DND-41 (cell line): ENCODE data around the gene BICRAL.

Experiments used
- ATAC-seq: fragments of 200-7000 bp; cut with Tn5 transposase; 3 replicates; pipeline ENCODE4 v1.9.1; 2021; ENCODE audit warnings: low read depth; ENCODE audit not compliant: insufficient read depth
- DNase-seq: peaks from one replicate; pipeline ENCODE4 v3.0.0-alpha.2; 2020
- H2AFZ ChIP-seq: 2 replicates; pipeline ENCODE4 v1.6.0; 2012; ENCODE audit warnings: low read depth, low read length
- H3K27ac ChIP-seq: 2 replicates; pipeline ENCODE4 v1.5.1; 2012; ENCODE audit warnings: low read length, inconsistent platforms
- H3K27me3 ChIP-seq: fragments of 200-600 bp; sonication (generic); 2 replicates; pipeline ENCODE4 v1.6.0; 2012; ENCODE audit warnings: low read length, mild to moderate bottlenecking, inconsistent platforms; ENCODE audit not compliant: insufficient read depth, poor library complexity
- H3K36me3 ChIP-seq: 2 replicates; pipeline ENCODE4 v1.5.1; 2012; ENCODE audit warnings: low read length, inconsistent platforms; ENCODE audit not compliant: insufficient read depth
- H3K4me1 ChIP-seq: 2 replicates; pipeline ENCODE4 v1.5.1; 2012; ENCODE audit warnings: mild to moderate bottlenecking, low read length; ENCODE audit not compliant: insufficient read depth
- H3K4me2 ChIP-seq: 2 replicates; pipeline ENCODE4 v1.6.0; 2012; ENCODE audit warnings: mild to moderate bottlenecking, moderate library complexity, low read length, inconsistent platforms; ENCODE audit not compliant: insufficient read depth
- H3K4me3 ChIP-seq, 2 experiments: fragments of 200-600 bp in 1 of 2; shearing (Covaris generic) in 1 of 2; 2 replicates each; pipeline ENCODE4 v1.5.1; 2012 to 2016; ENCODE audit warnings: inconsistent platforms in 2 of 2, low read length in 2 of 2, mild to moderate bottlenecking in 2 of 2, low read depth in 1 of 2, moderate library complexity in 1 of 2
- H3K79me2 ChIP-seq: 2 replicates; pipeline ENCODE4 v1.6.0; 2012; ENCODE audit warnings: low read length, inconsistent platforms; ENCODE audit not compliant: insufficient read depth
- H3K9ac ChIP-seq: 2 replicates; pipeline ENCODE4 v1.6.0; 2012; ENCODE audit warnings: low read depth, mild to moderate bottlenecking, inconsistent platforms, low read length, moderate library complexity
- H3K9me3 ChIP-seq: 2 replicates; pipeline ENCODE4 v1.5.1; 2012; ENCODE audit warnings: low read length, moderate library complexity, mild to moderate bottlenecking, inconsistent platforms; ENCODE audit not compliant: insufficient read depth, severe bottlenecking
- H4K20me1 ChIP-seq: 2 replicates; pipeline ENCODE4 v1.6.0; 2012; ENCODE audit warnings: low read length; ENCODE audit not compliant: insufficient read depth
- CTCF ChIP-seq: IDR thresholded peaks from 2 replicates; pipeline ENCODE4 v1.5.1; 2012; ENCODE audit warnings: borderline replicate concordance, low read length, moderate library complexity, mild to moderate bottlenecking; ENCODE audit not compliant: poor library complexity, severe bottlenecking; ENCODE audit errors: extremely low read depth
- EZH2 ChIP-seq: IDR thresholded peaks from 3 replicates; pipeline ENCODE4 v1.6.1; 2012; ENCODE audit warnings: borderline replicate concordance, low read depth, mild to moderate bottlenecking, moderate library complexity, low read length, inconsistent platforms; ENCODE audit not compliant: severe bottlenecking

The BICRAL gene

GRCh38 chr6:42777126-42777822, 4.6 kb upstream of the BICRAL start:
- Histone ChIP-seq H3K4me1 (peaks cover 14% of the 10 kb centered on the region), H4K20me1 (peaks cover 4% of the 10 kb centered on the region; the same call in 1 of the 2 replicates), H3K79me2 (peaks cover 8% of the 10 kb centered on the region; the same call in 1 of the 2 replicates), H3K4me3 (no peak overlapping the region), H3K9me3 (no peaks in the 10 kb centered on the region), H2AFZ (no peak overlapping the region), H3K27ac (no peak overlapping the region), H3K36me3 (no peaks in the 10 kb centered on the region), H3K9ac (no peak overlapping the region), H3K27me3 (no peaks in the 10 kb centered on the region), H3K4me2 (no peak overlapping the region)
- TF ChIP-seq CTCF (no peak), EZH2 (no peak)
- DNase-seq (no peak), ATAC-seq (no peak)

- ATAC-seq = no peak
- Histone ChIP-seq H3K4me3 (no peak overlapping the region), H3K79me2 (peaks cover 16% of the 10 kb centered on the region)
Measured at GRCh38 chr6:42778122-42778521, 3.7 kb upstream of the BICRAL start.

GRCh38 chr6:42779521-42779920, 2.3 kb upstream of the BICRAL start:
- peaks cover 16% of the 10 kb centered on the region for H3K4me1 ChIP-seq
- ATAC-seq = no peak

More at GRCh38 chr6:42778122-42778521, 3.7 kb upstream of the BICRAL start:
- Histone ChIP-seq H4K20me1 (no peaks in the 10 kb centered on the region; the same call in 1 of the 2 replicates), H3K9ac (no peak overlapping the region), H3K9me3 (no peaks in the 10 kb centered on the region), H3K4me1 (peaks cover 8% of the 10 kb centered on the region), H3K4me2 (no peak overlapping the region), H3K27me3 (no peaks in the 10 kb centered on the region), H3K36me3 (no peaks in the 10 kb centered on the region; the same call in 1 of the 2 replicates), H2AFZ (no peak overlapping the region), H3K27ac (no peak overlapping the region)
- DNase-seq = no peak
- TF ChIP-seq CTCF (no peak), EZH2 (no peak)

More at GRCh38 chr6:42779521-42779920, 2.3 kb upstream of the BICRAL start:
- Histone ChIP-seq H3K27ac (no peak overlapping the region), H2AFZ (no peak overlapping the region), H3K9ac (no peak overlapping the region), H3K27me3 (no peaks in the 10 kb centered on the region), H3K36me3 (no peaks in the 10 kb centered on the region; the same call in 1 of the 2 replicates), H4K20me1 (no peaks in the 10 kb centered on the region), H3K79me2 (peaks cover 30% of the 10 kb centered on the region), H3K4me3 (no peak overlapping the region), H3K4me2 (no peak overlapping the region), H3K9me3 (no peaks in the 10 kb centered on the region)
- TF ChIP-seq CTCF (no peak), EZH2 (no peak)
- no peak for DNase-seq
